ENCODE data around the gene ACSF2. TPM values are rescaled to one million over a fixed set of nuclear protein-coding genes. Genes with fewer than 3 reads are reported as not detected.
A peak's percentile ranks its signal among the peaks of the same experiment; 100 is the strongest.

The ACSF2 gene
- total RNA-seq, 1 donor from 2014 or later: 17.9 TPM

- POLR2A ChIA-PET: no interaction called here
- TF ChIP-seq, protein P1, sequence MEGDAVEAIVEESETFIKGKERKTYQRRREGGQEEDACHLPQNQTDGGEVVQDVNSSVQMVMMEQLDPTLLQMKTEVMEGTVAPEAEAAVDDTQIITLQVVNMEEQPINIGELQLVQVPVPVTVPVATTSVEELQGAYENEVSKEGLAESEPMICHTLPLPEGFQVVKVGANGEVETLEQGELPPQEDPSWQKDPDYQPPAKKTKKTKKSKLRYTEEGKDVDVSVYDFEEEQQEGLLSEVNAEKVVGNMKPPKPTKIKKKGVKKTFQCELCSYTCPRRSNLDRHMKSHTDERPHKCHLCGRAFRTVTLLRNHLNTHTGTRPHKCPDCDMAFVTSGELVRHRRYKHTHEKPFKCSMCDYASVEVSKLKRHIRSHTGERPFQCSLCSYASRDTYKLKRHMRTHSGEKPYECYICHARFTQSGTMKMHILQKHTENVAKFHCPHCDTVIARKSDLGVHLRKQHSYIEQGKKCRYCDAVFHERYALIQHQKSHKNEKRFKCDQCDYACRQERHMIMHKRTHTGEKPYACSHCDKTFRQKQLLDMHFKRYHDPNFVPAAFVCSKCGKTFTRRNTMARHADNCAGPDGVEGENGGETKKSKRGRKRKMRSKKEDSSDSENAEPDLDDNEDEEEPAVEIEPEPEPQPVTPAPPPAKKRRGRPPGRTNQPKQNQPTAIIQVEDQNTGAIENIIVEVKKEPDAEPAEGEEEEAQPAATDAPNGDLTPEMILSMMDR (IDR thresholded peaks at IDR 0.05): no peak
- H3K27me3 Mint-ChIP-seq: peaks cover 2% of the 10 kb centered on the region
These were observed 73.7 kb downstream of the ACSF2 start for GRCh38 chr17:50499721-50500120.

GRCh38 chr17:50501054-50501453 lies 75.0 kb downstream of the ACSF2 start:
- TF ChIP-seq, protein P1 (IDR thresholded peaks at IDR 0.05): no peak
- Mint-ChIP-seq H3K27ac (no peak overlapping the region), H3K36me3 (ENCODE audit: low read depth) (no peaks in the 10 kb centered on the region), H3K4me1 (no peaks in the 10 kb centered on the region), H3K27me3 (peaks cover 2% of the 10 kb centered on the region), H3K4me3 (no peak overlapping the region), H3K9me3 (no peaks in the 10 kb centered on the region)
- DNase-seq (no peak), ATAC-seq (ENCODE audit: low read depth) (no peak)
- CTCF ChIA-PET: interaction anchor here (1.8 to 3.3 kb wide), 3 partner anchors 18 to 140 kb away, joined by 4 to 18 read pairs (median 11); no protein-coding TSS in a partner anchor
- POLR2A ChIA-PET: no interaction called here
- intact Hi-C loops (cut with micrococcal nuclease): loop anchor here (1.0 kb wide), 2 partner anchors 19 to 139 kb away; no protein-coding TSS in a partner anchor

More at GRCh38 chr17:50499721-50500120, 73.7 kb downstream of the ACSF2 start:
- Mint-ChIP-seq H3K9me3 (no peaks in the 10 kb centered on the region), H3K27ac (no peak overlapping the region), H3K36me3 (ENCODE audit: low read depth) (no peaks in the 10 kb centered on the region), H3K4me1 (no peaks in the 10 kb centered on the region), H3K4me3 (no peak overlapping the region)
- DNase-seq (no peak), ATAC-seq (ENCODE audit: low read depth) (no peak)
- CTCF ChIA-PET: no interaction called here
- intact Hi-C loops (cut with micrococcal nuclease): no loop called here

DNA sequence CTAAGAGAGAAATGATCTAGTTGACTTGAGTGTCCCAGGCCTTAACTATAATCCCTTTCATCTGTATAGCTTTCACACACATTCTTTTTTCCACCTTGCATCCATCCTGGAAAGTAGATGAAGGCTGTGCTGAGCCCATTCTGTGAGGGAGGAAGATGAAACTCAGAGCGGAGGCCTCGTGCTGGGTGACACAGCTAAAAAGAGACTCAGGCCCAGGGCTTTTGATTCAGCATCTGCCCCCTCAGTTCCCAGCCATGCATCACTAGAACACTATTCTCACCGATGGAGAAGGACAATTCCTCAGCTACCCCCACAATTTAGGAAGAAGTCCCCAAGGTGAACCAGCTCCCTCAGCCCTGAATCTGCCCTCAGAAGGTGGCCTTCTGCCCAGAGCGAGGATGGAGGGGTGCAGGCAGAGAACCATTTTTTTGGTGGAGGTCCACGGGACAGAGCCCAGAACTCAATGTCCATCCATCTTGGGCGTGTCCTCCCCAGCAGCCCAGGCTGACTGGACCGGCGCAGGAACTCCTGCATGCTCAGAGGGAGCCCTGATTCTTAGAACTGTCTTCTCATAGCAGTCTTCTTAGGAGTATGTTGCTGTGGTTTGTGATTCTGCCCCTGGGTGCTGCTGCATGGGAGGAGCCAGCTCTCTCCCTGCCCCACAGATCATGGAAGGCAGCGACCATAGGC lies 76.4 kb downstream of the ACSF2 start:
- intact Hi-C loops (cut with micrococcal nuclease): no loop called here
- Mint-ChIP-seq H3K27me3 (no peaks in the 10 kb centered on the region), H3K27ac (no peak overlapping the region), H3K4me1 (no peaks in the 10 kb centered on the region), H3K9me3 (no peaks in the 10 kb centered on the region), H3K4me3 (no peak overlapping the region), H3K36me3 (ENCODE audit: low read depth) (no peaks in the 10 kb centered on the region)
- TF ChIP-seq, protein P1 (IDR thresholded peaks at IDR 0.05): no peak
- DNase-seq (no peak), ATAC-seq (ENCODE audit: low read depth) (no peak)
- ChIA-PET POLR2A (interaction anchor here (0.6 kb wide), 1 partner anchor 204 kb away, joined by 3 read pairs; no protein-coding TSS in a partner anchor), CTCF (interaction anchor here (0.8 to 3.3 kb wide), 3 partner anchors 10 to 141 kb away, joined by 3 to 18 read pairs (median 4); no protein-coding TSS in a partner anchor)

DNA sequence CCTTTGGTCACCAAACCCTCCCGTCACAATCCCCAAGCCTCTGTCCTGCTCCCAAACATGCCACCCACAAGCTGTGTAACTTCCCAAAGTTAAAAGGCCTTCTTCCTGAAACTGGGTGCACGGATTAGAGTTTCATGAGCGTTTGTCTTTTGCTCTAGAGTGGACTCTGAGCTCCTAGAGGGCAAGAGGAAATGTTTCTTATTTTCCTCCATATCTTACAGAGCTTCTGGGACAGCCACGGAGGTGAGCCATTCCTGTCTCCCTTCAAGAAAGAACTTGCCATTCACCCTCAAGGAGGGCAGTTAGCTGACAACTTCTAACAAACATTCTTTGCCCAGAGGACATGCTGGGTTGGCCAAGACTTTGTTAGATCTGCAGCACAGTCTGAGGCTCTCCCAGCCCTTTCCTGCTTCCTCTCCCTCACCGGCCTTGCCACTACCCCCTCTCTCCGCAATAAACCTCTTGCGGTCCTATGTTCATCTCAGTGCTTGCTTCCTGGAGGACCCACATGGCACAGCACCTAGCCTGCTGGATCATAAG lies 79.6 kb downstream of the ACSF2 start:
- TF ChIP-seq, protein P1 (IDR thresholded peaks at IDR 0.05): no peak
- H3K27me3 Mint-ChIP-seq: no peaks in the 10 kb centered on the region
- CTCF ChIA-PET: interaction anchor here (0.9 kb wide), 1 partner anchor 144 kb away, joined by 3 read pairs; no protein-coding TSS in a partner anchor
- H3K36me3 Mint-ChIP-seq (ENCODE audit: low read depth): no peaks in the 10 kb centered on the region
- intact Hi-C loops (cut with micrococcal nuclease): no loop called here
- POLR2A ChIA-PET: no interaction called here
- ATAC-seq (ENCODE audit: low read depth): no peak
- DNase-seq: no peak
- H3K9me3 Mint-ChIP-seq: no peaks in the 10 kb centered on the region
- H3K4me3 Mint-ChIP-seq: no peak overlapping the region
- H3K4me1 Mint-ChIP-seq: peaks cover 19% of the 10 kb centered on the region
- no peak overlapping the region for H3K27ac Mint-ChIP-seq

DNA sequence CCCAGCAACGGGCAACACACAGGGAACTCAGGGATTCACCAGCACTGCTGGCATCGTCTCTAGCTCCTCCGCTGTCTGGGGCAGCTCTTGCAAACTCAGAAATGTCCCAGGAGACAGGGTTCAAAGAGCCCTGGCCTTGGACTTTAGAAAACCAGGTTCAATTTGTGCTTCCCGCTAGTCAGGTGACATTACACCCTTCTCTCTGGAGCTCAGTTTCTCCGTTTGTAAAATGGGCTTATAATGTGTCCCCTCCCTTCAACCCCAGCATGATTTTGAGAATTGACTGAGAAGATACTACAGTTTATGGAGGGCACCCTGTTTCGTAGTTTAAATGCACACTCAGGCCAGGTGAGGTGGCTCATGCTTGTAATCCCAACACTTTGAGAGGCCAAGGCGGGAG lies 80.3 kb downstream of the ACSF2 start:
- Mint-ChIP-seq H3K27me3 (no peaks in the 10 kb centered on the region), H3K27ac (peak overlapping the region; percentile 30), H3K4me1 (peaks cover 25% of the 10 kb centered on the region), H3K36me3 (ENCODE audit: low read depth) (no peaks in the 10 kb centered on the region), H3K4me3 (peak overlapping the region; percentile 29), H3K9me3 (no peaks in the 10 kb centered on the region)
- POLR2A ChIA-PET: interaction anchor here (0.8 to 1.2 kb wide), 2 partner anchors 11 to 359 kb away, joined by 3 read pairs; partner anchors contain the start of gene TOB1
- intact Hi-C loops (cut with micrococcal nuclease): no loop called here
- DNase-seq (no peak), ATAC-seq (ENCODE audit: low read depth) (no peak)
- CTCF ChIA-PET: interaction anchor here (1.2 kb wide), 1 partner anchor 22 kb away, joined by 3 read pairs; no protein-coding TSS in a partner anchor
- TF ChIP-seq, protein P1 (IDR thresholded peaks at IDR 0.05): no peak

Data from activated B cell treated with CpG ODN at 0.5 μM for 24 hours (primary cell).